ACC112 (cell line): ENCODE data around the gene DDRGK1.

Experiments
- H2AFZ ChIP-seq: fragments of 200-600 bp; sonication (generic); one replicate; pipeline ENCODE4 v1.6.0; 2017; ENCODE audit warnings: antibody characterized with exemption, low read length; ENCODE audit not compliant: unreplicated experiment
- H3K27ac ChIP-seq: fragments of 200-600 bp; sonication (generic); 2 replicates; pipeline ENCODE4 v1.5.1; 2014; ENCODE audit warnings: low read depth, mild to moderate bottlenecking, antibody characterized with exemption, low read length, moderate library complexity
- H3K27me3 ChIP-seq: fragments of 200-600 bp; sonication (generic); 2 replicates; pipeline ENCODE4 v1.6.1; 2014; ENCODE audit warnings: mild to moderate bottlenecking, antibody characterized with exemption, low read length, moderate library complexity, mixed read lengths; ENCODE audit not compliant: insufficient read depth
- H3K36me3 ChIP-seq: fragments of 200-600 bp; sonication (generic); 2 replicates; pipeline ENCODE4 v1.6.1; 2016; ENCODE audit warnings: mild to moderate bottlenecking, antibody characterized with exemption, low read length, moderate library complexity, mixed read lengths; ENCODE audit not compliant: insufficient read depth
- H3K4me1 ChIP-seq: fragments of 200-600 bp; sonication (generic); one replicate; pipeline ENCODE4 v1.6.1; 2016; ENCODE audit warnings: low read length, mixed read lengths; ENCODE audit not compliant: insufficient read depth, unreplicated experiment, control insufficient read depth
- H3K4me3 ChIP-seq: fragments of 200-600 bp; sonication (generic); 2 replicates; pipeline ENCODE4 v1.5.1; 2014; ENCODE audit warnings: mild to moderate bottlenecking, low read depth, low read length
- H3K79me2 ChIP-seq: fragments of 200-600 bp; sonication (generic); one replicate; pipeline ENCODE4 v1.6.0; 2016; ENCODE audit warnings: low read length; ENCODE audit not compliant: control insufficient read depth, unreplicated experiment, insufficient read depth

The DDRGK1 gene

GRCh38 chr20:3204124-3204794 lies at the start of gene DDRGK1:
Gene DDRGK1, minus strand, starts transcription at chr20:3204682. Its CDS starts 55 bp downstream, at chr20:3204627.
- Histone ChIP-seq H3K79me2 (peaks cover 26% of the 10 kb centered on the region), H3K4me1 (peaks cover 16% of the 10 kb centered on the region), H3K27me3 (no peaks in the 10 kb centered on the region), H3K4me3 (peak within 1 kb of the TSS; percentile 93), H2AFZ (peak within 1 kb of the TSS; percentile 92), H3K36me3 (no peaks in the 10 kb centered on the region; the same call in 1 of the 2 replicates), H3K27ac (peak within 1 kb of the TSS; percentile 31; the same call in 1 of the 2 replicates)

DNA sequence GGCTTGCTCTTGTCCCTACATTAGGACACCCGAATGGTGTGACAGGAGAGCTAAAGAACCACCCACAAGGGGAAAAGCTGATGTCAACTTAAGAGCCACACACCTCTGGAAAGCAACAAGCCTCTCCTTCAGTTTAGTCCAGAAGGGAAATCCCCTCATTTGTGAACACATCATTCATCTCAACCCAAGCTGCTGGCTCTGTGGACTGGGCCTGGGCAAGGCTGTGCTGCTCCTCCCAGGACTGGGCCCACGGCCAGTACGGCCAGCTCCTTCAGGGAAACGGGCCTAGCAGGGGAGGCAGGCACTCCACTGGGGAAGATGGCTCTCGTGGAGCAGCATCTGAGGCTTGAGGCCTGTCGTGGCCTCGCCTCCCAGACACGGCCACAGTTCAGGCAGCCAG lies 47.3 kb upstream of the DDRGK1 start:
- no peak overlapping the region for H3K4me3 ChIP-seq
- H3K4me1 ChIP-seq = no peaks in the 10 kb centered on the region
- no peak overlapping the region for H2AFZ ChIP-seq
- no peak overlapping the region for H3K27ac ChIP-seq
- peaks cover 4% of the 10 kb centered on the region; the same call in 1 of the 2 replicates for H3K36me3 ChIP-seq
- peaks cover 17% of the 10 kb centered on the region; the same call in 1 of the 2 replicates for H3K27me3 ChIP-seq
- no peaks in the 10 kb centered on the region for H3K79me2 ChIP-seq

DNA sequence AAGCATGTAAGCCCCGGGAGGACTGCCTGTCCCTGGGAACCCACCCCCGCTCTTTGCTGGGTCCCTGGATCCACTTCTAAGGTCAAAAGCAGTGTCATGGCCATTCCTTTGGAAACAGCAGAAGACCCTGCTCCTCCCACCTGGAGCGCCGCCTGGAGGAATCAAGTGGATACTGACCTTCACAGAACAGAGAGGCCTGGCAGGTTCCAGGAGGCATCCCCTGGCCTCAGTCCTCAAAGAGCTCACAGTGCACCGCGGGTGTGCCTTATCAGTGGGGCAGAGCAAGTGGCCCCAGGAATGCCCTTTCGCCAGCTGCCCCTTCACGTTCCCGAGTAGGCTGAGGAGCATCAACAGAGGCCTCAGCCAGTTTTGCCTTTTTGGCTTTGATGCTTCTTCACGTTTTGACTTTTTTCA lies 45.6 kb upstream of the DDRGK1 start:
- H3K4me1 ChIP-seq = no peaks in the 10 kb centered on the region
- H3K36me3 ChIP-seq = peaks cover 4% of the 10 kb centered on the region; the same call in 1 of the 2 replicates
- no peak overlapping the region for H3K4me3 ChIP-seq
- H2AFZ ChIP-seq = no peak overlapping the region
- peaks cover 17% of the 10 kb centered on the region; the same call in 1 of the 2 replicates for H3K27me3 ChIP-seq
- H3K27ac ChIP-seq = no peak overlapping the region
- H3K79me2 ChIP-seq = no peaks in the 10 kb centered on the region

GRCh38 chr20:3248993-3249347 lies 44.5 kb upstream of the DDRGK1 start:
- no peaks in the 10 kb centered on the region for H3K36me3 ChIP-seq
- H2AFZ ChIP-seq = no peak overlapping the region
- H3K79me2 ChIP-seq = no peaks in the 10 kb centered on the region
- H3K27me3 ChIP-seq = peaks cover 17% of the 10 kb centered on the region; the same call in 1 of the 2 replicates
- H3K4me1 ChIP-seq = no peaks in the 10 kb centered on the region
- no peak overlapping the region for H3K27ac ChIP-seq
- peak overlapping the region; percentile 50 for H3K4me3 ChIP-seq

GRCh38 chr20:3248167-3248992 lies 43.9 kb upstream of the DDRGK1 start:
- Histone ChIP-seq H3K79me2 (no peaks in the 10 kb centered on the region), H3K27me3 (peaks cover 17% of the 10 kb centered on the region; the same call in 1 of the 2 replicates)

DNA sequence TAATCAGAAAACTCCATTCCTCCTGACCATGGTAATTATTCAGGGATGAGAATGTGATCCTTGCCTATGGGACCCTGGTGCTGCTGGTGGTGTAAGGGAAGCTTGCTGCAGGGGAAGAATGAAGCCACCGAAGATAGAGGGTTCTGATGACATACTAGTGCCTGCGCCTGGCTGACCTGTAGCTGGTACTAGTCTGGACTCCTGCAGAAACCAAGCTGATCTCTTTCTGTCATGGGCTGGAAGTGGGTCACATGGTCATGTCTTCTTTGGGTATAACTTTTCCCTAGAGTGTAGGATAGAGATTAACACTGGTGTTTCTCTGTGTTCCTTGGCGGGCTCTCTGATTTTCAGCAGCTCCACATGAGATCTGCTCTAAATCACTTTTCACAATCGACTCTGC lies 43.2 kb upstream of the DDRGK1 start:
- no peaks in the 10 kb centered on the region for H3K4me1 ChIP-seq
- no peaks in the 10 kb centered on the region for H3K36me3 ChIP-seq
- no peak overlapping the region for H3K4me3 ChIP-seq
- no peak overlapping the region for H3K27ac ChIP-seq
- peaks cover 17% of the 10 kb centered on the region; the same call in 1 of the 2 replicates for H3K27me3 ChIP-seq
- H3K79me2 ChIP-seq = no peaks in the 10 kb centered on the region
- H2AFZ ChIP-seq = no peak overlapping the region

More at GRCh38 chr20:3248167-3248992, 43.9 kb upstream of the DDRGK1 start:
- Histone ChIP-seq H3K4me3 (peak overlapping the region; percentile 50), H2AFZ (no peak overlapping the region), H3K27ac (no peak overlapping the region), H3K4me1 (no peaks in the 10 kb centered on the region), H3K36me3 (no peaks in the 10 kb centered on the region)

GRCh38 chr20:3246682-3247081 lies 42.2 kb upstream of the DDRGK1 start:
- H3K27me3 ChIP-seq = peaks cover 17% of the 10 kb centered on the region; the same call in 1 of the 2 replicates
- no peaks in the 10 kb centered on the region for H3K4me1 ChIP-seq

GRCh38 chr20:3245711-3246110 lies 41.2 kb upstream of the DDRGK1 start:
- Histone ChIP-seq H3K36me3 (no peaks in the 10 kb centered on the region), H3K79me2 (no peaks in the 10 kb centered on the region), H3K27ac (no peak overlapping the region), H3K4me1 (no peaks in the 10 kb centered on the region), H2AFZ (no peak overlapping the region), H3K27me3 (peaks cover 24% of the 10 kb centered on the region; the same call in 1 of the 2 replicates), H3K4me3 (no peak overlapping the region)

More at GRCh38 chr20:3246682-3247081, 42.2 kb upstream of the DDRGK1 start:
- no peaks in the 10 kb centered on the region for H3K79me2 ChIP-seq
- H3K36me3 ChIP-seq = no peaks in the 10 kb centered on the region
- no peak overlapping the region for H2AFZ ChIP-seq
- no peak overlapping the region for H3K4me3 ChIP-seq
- no peak overlapping the region for H3K27ac ChIP-seq

DNA sequence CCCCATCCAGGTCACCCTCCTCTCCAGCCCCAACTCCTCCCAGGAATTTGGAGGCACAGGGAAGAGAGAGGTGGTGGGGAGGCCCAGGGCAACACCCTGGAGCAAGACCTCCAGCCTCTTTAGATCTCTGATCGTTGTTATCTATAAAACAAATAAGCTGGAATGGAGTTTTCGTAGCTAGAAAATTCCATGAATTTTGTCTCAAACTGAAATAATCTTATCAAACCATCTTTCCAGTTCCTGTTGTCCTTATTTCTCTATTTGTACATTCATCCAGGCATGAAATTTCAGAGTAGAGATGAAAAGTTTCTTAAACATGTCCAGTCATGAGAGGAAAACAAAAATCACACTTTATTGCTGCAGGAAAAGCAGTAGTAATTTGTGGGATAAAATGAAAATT lies 40.7 kb upstream of the DDRGK1 start:
- Histone ChIP-seq H3K27ac (no peak overlapping the region), H3K36me3 (no peaks in the 10 kb centered on the region), H3K4me1 (no peaks in the 10 kb centered on the region), H2AFZ (no peak overlapping the region), H3K4me3 (no peak overlapping the region), H3K27me3 (peaks cover 30% of the 10 kb centered on the region), H3K79me2 (no peaks in the 10 kb centered on the region)

DNA sequence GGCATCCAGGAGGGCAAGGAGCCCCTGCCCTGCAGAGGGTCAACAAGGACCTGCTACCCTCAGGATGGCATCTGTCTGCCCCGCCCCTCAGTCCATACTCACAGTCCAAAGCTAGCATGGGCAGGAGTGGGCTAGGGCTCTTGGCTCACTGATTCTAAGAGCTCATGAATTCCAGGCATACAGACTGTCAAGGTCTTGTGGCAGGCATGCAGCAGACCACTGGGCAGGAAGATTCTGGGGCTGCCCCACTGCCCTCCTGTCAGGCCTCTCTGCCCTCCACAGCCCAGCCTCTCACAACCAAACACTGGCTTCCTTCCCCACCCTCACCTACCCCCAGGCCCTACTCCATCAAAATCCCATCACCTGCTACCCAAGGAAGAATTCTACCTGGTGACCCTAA lies 40.1 kb upstream of the DDRGK1 start:
- Histone ChIP-seq H3K4me1 (no peaks in the 10 kb centered on the region), H3K36me3 (no peaks in the 10 kb centered on the region), H3K4me3 (no peak overlapping the region), H3K27ac (no peak overlapping the region), H2AFZ (no peak overlapping the region), H3K79me2 (no peaks in the 10 kb centered on the region), H3K27me3 (peaks cover 35% of the 10 kb centered on the region)
